SK-N-DZ (cell line): ENCODE data around the gene TAF11L4. TPM values are rescaled to one million over a fixed set of nuclear protein-coding genes. Genes with fewer than 3 reads are reported as not detected.
A peak's percentile ranks its signal among the peaks of the same experiment; 100 is the strongest.
"Not testable (repeated sequence)": the region's sequence is repeated elsewhere in the genome, so short reads cannot be mapped to it uniquely, and the experiment has no call there.

Experiments
- DNase-seq: peaks from one replicate; pipeline ENCODE4 v3.0.0-alpha.2; 2015; ENCODE audit warnings: low spot score
- polyA plus RNA-seq, 2 experiments: library from polyadenylated mRNA; depleted of rRNA; stranded (reverse); fragments of >200 nt; gene quantifications; 2 replicates each; pipeline ENCODE4 v1.2.3, GENCODE V29; 2014

TAF11L4 gene
- not detected in 2 replicates for polyA plus RNA-seq (2014; cell fraction: cytosol; rRNA removed)
- polyA plus RNA-seq (2014; cell fraction: nucleus; rRNA removed), result not detected in 2 replicates

DNA sequence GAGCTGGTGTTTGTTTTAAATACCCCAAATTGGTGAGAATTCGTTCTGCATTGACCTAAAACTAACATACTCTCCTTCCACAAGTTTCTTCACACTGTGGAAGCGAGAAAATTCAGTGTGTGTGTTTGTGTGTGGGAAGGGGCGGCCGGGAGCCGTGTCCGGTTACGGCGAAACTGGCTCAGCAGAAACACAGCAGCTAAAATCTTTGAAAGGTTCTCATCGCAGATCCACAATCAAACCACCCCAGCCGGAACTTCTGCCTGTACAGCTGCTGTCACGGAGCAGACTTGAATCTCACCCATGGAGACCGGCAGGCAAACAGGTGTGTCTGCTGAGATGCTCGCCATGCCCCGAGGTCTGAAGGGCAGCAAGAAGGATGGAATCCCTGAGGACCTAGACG, at the start of gene TAF11L4:
TAF11L4 (plus strand) TSS at position 301 of the 400 bp plus-strand sequence.
- not testable (repeated sequence) for DNase-seq

- DNase-seq, result not testable (repeated sequence)
Observed at GRCh38 chr5:17475064-17475463, 46.5 kb upstream of the TAF11L4 start.

DNA sequence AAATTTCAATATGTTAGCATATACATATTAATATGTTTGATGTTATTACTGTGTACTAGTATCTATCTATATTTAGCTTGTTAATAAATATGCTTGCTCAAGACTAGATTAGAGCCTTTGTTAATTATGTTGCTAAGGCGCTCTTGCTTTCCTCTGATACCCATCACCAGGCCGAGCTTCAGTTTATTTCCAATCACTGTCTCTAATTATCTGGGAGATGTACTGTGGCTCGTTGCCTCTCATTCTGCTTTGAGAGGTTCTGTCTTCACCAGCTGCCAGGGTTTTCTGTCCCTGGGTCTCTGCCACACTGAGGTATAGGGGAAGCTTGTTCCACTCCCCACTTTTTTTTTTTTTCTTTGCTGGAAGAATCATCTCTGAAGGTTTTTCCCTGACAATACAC, 44.6 kb upstream of the TAF11L4 start:
- DNase-seq, result peak; percentile 82

DNA sequence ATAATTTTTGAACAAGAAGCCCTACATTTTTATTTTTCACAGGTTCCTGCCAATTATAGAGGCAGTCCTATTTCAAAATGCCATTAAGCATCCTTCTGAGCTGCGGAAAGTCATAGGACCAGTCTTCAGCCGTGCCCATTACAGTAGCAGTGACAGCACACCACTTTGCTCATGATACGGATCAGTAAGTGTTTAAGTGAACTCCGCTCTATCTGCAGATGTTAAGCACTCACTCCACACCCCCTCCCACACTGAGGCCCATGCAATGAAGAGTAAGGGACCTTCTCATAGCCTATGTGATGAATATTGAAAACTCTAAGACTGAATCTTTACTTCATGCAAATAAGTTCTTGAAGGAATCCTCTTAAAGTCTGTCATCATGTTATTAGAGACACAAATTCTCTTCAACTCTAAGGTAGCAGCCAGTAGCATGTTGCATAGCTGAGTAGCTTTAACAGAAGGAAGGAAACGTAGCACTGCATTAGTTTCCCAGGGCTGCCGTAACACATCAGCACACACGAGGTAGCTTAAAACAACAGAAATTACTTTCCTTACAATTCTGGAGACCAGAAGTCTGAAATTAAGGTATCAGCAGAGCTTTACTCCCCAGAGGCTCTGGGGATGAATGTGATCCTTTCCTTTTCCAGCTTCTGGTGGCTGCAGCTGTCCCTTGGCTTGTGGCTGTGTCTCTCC, 43.9 kb upstream of the TAF11L4 start:
- DNase-seq, result peak; percentile 94

- no peak for DNase-seq
Observed at GRCh38 chr5:17481378-17481777, 40.2 kb upstream of the TAF11L4 start.

- peak; percentile 74 for DNase-seq
Observed at GRCh38 chr5:17482790-17483189, 38.8 kb upstream of the TAF11L4 start.

GRCh38 chr5:17486464-17487173, 35.0 kb upstream of the TAF11L4 start:
- not testable (repeated sequence) for DNase-seq

- no peak for DNase-seq
Observed at GRCh38 chr5:17487174-17487512, 34.5 kb upstream of the TAF11L4 start.

GRCh38 chr5:17491257-17491656, 30.3 kb upstream of the TAF11L4 start:
- not testable (repeated sequence) for DNase-seq

GRCh38 chr5:17492770-17493169, 28.8 kb upstream of the TAF11L4 start:
- no peak for DNase-seq

DNA sequence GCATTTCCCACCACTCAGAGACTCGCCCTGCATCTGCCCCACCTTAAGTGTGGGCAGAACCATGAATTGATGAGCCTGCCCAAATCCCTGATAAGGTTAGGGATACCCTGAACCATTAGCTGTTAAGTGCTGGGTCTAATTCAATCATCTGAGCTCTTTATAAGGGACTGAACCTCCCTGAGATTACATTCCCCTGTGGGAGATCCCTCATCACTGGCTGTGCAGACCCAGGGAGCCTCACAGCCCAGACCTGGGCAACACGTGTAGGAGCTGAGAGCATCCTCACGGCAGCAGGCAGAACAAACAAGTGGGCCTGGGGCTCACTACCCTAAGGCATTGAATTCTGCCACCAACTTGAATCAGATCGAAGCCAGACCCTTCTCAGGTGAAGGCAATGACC, 24.2 kb upstream of the TAF11L4 start:
- peak; percentile 87 for DNase-seq

DNA sequence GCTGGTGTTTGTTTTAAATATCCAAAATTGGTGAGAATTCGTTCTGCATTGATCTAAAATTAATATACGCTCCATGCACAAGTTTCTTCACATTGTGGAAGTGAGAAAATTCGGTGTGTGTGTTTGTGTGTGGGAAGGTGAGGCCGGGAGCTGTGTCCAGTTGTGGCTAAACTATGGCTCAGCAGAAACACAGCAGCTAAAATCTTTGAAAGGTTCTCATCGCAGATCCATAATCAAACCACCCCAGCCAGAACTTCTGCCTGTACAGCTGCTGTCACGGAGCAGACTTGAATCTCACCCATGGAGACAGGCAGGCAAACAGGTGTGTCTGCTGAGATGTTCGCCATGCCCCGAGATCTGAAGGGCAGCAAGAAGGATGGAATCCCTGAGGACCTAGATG, 23.7 kb upstream of the TAF11L4 start, which contains the start of gene TAF11L2:
TAF11L2 (plus strand) TSS at position 301 of the 400 bp plus-strand sequence.
- not testable (repeated sequence) for DNase-seq

DNA sequence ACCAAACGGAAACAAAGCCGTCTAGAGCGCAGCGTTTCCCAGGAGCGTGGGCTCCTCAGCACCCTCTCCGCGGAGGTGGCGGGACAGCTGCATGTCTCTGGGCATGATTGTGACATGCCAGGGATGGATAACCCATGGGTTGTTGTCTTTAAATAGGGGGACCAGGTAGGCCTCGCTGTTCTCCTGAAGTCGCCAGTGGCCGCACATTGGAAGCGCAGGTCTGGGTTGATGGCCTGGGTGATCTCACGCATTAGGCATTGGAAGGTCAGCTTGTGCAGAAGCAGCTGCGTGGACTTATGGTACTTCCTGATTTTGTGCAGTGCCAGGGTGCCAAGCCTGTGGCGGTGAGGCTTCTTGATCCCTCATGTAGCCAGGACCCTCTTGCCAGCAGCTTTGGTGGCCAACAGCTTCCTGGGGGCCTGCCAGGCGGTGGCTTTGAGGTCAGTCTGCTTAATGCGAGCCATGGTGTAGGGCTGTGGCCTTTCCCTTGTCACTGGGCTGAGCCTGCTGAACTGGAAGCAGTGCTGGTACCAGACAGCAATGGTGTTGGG, 9.8 kb upstream of the TAF11L4 start:
- DNase-seq, result no peak

DNA sequence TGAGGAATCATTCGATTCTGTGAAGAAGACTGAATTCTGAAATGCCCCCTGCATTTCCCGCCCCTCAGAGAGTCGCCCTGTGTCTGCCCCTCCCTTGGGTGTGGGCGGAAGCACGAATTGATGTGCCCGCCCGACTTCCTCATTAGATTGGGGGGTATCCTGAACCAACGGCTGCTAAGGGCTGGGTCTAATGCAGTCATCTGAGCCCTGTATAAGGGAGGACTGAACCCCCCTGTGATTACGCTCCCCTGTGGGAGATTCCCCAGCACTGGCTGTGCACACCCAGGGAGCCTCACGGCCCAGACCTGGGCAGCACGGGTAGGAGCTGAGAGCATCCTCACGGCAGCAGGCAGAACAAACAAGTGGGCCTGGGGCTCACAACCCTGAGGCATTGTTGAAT, 4.1 kb upstream of the TAF11L4 start:
- DNase-seq, result not testable (repeated sequence)

GRCh38 chr5:17518067-17518466, 3.5 kb upstream of the TAF11L4 start, which contains the start of gene TAF11L3:
Gene TAF11L3 (plus strand): TSS chr5:17518367.
- DNase-seq, result not testable (repeated sequence)

GRCh38 chr5:17519508-17519907, 2.1 kb upstream of the TAF11L4 start:
- DNase-seq, result not testable (repeated sequence)

GRCh38 chr5:17524935-17525334, 3.3 kb downstream of the TAF11L4 start, which contains the start of gene TAF11L5:
Gene TAF11L5 (plus strand): TSS chr5:17525235.
- DNase-seq, result not testable (repeated sequence)

GRCh38 chr5:17526504-17526903, 4.9 kb downstream of the TAF11L4 start:
- DNase-seq, result not testable (repeated sequence)

DNA sequence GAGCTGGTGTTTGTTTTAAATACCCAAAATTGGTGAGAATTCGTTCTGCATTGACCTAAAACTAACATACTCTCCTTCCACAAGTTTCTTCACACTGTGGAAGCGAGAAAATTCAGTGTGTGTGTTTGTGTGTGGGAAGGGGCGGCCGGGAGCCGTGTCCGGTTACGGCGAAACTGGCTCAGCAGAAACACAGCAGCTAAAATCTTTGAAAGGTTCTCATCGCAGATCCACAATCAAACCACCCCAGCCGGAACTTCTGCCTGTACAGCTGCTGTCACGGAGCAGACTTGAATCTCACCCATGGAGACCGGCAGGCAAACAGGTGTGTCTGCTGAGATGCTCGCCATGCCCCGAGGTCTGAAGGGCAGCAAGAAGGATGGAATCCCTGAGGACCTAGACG, 6.8 kb downstream of the TAF11L4 start, which contains the start of gene TAF11L6:
TAF11L6 (plus strand) TSS at position 301 of the 400 bp plus-strand sequence.
- not testable (repeated sequence) for DNase-seq
